Measurements from ENCODE around the gene DNAJA1.

DNA sequence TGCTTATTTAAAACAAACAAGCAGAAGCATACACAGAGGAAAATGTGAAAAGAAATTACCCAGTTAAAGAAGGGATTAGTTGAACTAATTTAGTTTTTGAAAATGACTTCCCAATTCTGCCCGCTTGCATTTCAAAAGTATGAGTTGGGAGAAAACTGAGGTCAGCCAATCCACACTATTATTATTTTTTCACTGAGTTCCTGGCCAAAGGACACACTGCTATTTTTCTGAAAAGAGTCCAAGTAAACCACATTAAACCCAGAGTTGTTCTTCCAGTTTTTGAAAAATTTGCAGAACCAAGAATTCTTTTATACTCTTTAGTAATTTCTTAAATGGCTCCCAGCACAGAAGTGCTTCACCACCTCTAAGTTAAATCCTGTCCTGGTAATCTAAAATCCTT is 43.9 kb downstream of the DNAJA1 start:
- TF ChIP-seq, protein P1, sequence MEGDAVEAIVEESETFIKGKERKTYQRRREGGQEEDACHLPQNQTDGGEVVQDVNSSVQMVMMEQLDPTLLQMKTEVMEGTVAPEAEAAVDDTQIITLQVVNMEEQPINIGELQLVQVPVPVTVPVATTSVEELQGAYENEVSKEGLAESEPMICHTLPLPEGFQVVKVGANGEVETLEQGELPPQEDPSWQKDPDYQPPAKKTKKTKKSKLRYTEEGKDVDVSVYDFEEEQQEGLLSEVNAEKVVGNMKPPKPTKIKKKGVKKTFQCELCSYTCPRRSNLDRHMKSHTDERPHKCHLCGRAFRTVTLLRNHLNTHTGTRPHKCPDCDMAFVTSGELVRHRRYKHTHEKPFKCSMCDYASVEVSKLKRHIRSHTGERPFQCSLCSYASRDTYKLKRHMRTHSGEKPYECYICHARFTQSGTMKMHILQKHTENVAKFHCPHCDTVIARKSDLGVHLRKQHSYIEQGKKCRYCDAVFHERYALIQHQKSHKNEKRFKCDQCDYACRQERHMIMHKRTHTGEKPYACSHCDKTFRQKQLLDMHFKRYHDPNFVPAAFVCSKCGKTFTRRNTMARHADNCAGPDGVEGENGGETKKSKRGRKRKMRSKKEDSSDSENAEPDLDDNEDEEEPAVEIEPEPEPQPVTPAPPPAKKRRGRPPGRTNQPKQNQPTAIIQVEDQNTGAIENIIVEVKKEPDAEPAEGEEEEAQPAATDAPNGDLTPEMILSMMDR (IDR thresholded peaks at IDR 0.05; ENCODE audit: low read length) = no peak
- no peak for TF ChIP-seq EZH2 (IDR thresholded peaks at IDR 0.05; ENCODE audit: borderline replicate concordance, low read length)
